IPS DF 6.9 (cell line): ENCODE measurements around the gene MRC1.

Experiments used
- DNase-seq: peaks from one replicate; pipeline ENCODE4 v3.0.0-alpha.2; 2013; ENCODE audit warnings: low read depth, low spot score
- H3K27ac ChIP-seq: one replicate; pipeline ENCODE4 v1.5.1; 2013; ENCODE audit warnings: low read length, control low read depth
- H3K27me3 ChIP-seq: 2 replicates; pipeline ENCODE4 v1.6.1; 2013; ENCODE audit warnings: mild to moderate bottlenecking, low read length; ENCODE audit not compliant: control insufficient read depth, insufficient read depth
- H3K36me3 ChIP-seq: 2 replicates; pipeline ENCODE4 v1.6.1; 2013; ENCODE audit warnings: low read length; ENCODE audit not compliant: control insufficient read depth, insufficient read depth
- H3K4me1 ChIP-seq: 2 replicates; pipeline ENCODE4 v1.6.1; 2013; ENCODE audit warnings: low read length; ENCODE audit not compliant: control insufficient read depth, insufficient read depth
- H3K4me3 ChIP-seq: 2 replicates; pipeline ENCODE4 v1.5.1; 2013; ENCODE audit warnings: mild to moderate bottlenecking, low read length
- H3K9me3 ChIP-seq: 2 replicates; pipeline ENCODE4 v1.6.1; 2013; ENCODE audit warnings: low read length, inconsistent platforms; ENCODE audit not compliant: control insufficient read depth, insufficient read depth
- WGBS: extraction: QIAGEN DNeasy Blood & Tissue Kit; methylation state at CpG from one replicate; pipeline ENCODE4 v1.1.7; 2013; ENCODE audit warnings: mixed read lengths, missing lambda C conversion rate; ENCODE audit not compliant: insufficient read length, insufficient coverage; 5-methylcytosine and 5-hydroxymethylcytosine counted together

MRC1 gene

DNA sequence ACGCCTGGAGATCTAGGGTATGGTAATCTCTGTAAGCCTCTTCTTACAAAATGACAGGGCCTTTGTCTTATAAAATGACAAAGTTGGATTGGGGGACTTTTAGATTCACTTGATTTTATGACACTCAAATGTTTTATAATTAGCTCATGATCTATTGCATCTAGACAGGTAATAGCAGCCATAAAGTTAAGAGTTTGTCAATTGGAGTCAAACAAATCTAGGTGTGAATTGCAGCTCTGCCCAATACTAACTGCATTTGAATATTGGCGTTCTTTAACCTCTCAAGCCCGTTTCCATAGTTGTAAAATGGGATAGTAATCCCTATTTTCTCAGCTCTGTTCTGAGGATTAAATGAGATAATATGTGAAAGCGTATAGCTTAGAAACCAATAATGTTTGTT is 14.1 kb upstream of the MRC1 start:
- no peaks in the 10 kb centered on the region for H3K36me3 ChIP-seq
- H3K27me3 ChIP-seq = no peaks in the 10 kb centered on the region
- no peaks in the 10 kb centered on the region for H3K9me3 ChIP-seq
- no peak for DNase-seq
- no peak overlapping the region for H3K4me3 ChIP-seq
- no peak overlapping the region for H3K27ac ChIP-seq
- H3K4me1 ChIP-seq = no peaks in the 10 kb centered on the region
- WGBS = no CpG with 5 or more reads among the region's 4 CpGs

DNA sequence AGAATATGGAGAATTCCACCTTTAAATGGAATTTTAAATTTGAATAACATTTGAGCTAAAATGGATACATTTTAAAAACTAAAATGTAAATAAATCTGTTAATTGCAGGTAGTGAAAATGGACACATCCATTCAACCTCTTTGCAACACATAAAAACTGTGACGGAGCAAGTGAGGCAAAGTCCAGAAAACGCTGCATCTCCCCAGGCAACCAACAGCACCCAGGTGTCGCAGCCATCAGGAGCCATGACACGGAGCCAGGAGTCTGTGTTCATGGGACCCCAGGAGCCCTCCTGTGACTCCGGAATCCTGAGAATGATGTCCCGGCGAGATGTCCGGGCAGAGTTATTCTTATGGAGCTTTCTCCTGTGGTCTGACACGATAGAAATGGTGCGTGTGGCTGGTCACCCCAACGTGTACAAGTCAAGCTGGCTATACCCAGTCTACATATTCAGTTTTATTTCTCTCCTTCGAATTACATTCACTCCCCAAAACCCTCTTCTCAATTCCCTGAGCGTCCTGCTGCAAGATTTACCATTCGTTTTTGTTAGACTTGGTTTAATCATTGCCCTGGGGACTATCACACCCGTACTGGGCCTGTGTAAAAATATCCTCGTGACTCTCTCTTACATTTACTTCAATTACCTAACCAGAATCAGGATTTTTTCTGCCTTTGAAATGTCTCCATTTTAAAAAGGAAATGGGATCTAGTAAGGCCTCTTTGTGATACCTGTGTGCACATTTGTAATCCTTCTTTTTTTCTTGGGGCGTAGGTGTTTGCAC is 13.1 kb upstream of the MRC1 start:
- Histone ChIP-seq H3K4me3 (no peak overlapping the region), H3K36me3 (no peaks in the 10 kb centered on the region), H3K27ac (no peak overlapping the region), H3K4me1 (no peaks in the 10 kb centered on the region), H3K9me3 (no peaks in the 10 kb centered on the region), H3K27me3 (no peaks in the 10 kb centered on the region)
- no peak for DNase-seq
- WGBS = 100% methylated on average over 3 of the region's 17 CpGs

DNA sequence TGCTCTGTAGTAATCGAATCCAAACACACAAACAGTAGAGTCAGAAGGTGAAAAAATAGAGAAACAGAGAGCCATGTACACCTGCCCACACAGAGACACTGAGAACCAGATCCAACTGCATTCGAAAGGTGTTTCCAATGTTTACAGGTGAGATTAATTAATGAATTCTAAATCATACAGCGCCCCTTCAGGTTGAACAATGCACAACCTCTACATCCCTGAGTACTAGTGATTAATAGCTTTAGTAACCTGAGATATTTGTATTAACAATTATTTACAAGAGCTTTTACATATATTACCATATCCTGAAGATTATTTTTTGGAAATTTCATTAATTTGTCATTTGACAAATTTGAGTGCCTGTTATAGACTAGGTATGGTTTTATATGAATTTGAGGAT is 7.6 kb upstream of the MRC1 start:
- Histone ChIP-seq H3K4me1 (no peaks in the 10 kb centered on the region), H3K9me3 (no peaks in the 10 kb centered on the region), H3K36me3 (no peaks in the 10 kb centered on the region), H3K27ac (no peak overlapping the region), H3K4me3 (no peak overlapping the region), H3K27me3 (no peaks in the 10 kb centered on the region)
- no peak for DNase-seq
- WGBS = no CpG with 5 or more reads among the region's 3 CpGs

DNA sequence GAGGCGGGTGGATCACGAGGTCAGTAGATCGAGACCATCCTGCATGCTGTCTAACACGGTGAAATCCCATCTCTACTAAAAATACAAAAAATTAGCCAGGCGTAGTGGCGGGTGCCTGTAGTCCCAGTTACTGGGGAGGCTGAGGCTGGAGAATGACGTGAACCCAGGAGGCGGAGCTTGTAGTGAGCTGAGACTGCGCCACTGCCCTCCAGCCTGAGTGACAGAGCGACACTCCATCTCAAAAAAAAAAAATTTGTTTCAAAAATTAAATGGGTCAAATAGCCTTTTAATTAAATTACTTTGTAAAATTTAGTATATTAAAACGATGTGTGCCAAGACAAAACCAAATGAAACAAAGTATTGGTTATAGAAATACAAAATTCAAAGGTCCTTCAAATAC is 6.8 kb upstream of the MRC1 start:
- Histone ChIP-seq H3K4me1 (no peaks in the 10 kb centered on the region), H3K4me3 (no peak overlapping the region), H3K27me3 (no peaks in the 10 kb centered on the region), H3K9me3 (no peaks in the 10 kb centered on the region), H3K36me3 (no peaks in the 10 kb centered on the region), H3K27ac (no peak overlapping the region)
- no CpG with 5 or more reads among the region's 11 CpGs for WGBS
- no peak for DNase-seq

DNA sequence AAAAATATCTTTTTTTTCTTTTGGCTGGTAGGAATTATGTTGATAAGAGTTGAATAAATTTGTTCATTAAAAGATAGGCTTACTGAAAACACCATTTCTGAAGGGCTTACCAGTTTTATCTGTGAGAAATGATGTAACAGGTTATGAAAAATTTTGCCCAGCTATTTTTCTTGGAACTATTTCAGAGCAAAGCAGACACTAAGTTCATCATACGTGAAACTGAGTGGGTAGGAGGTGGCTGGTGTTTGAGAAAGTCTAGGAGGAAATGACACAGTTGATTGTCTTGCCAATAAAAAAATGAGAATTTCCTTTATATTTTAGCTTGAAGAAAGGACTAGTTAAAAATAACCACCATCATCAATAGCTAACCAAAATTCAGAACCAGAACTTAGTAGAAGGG is 6.2 kb upstream of the MRC1 start:
- Histone ChIP-seq H3K27ac (no peak overlapping the region), H3K27me3 (no peaks in the 10 kb centered on the region), H3K4me3 (no peak overlapping the region), H3K9me3 (no peaks in the 10 kb centered on the region), H3K4me1 (no peaks in the 10 kb centered on the region), H3K36me3 (no peaks in the 10 kb centered on the region)
- DNase-seq = no peak
- no CpG with 5 or more reads among the region's 1 CpG for WGBS

DNA sequence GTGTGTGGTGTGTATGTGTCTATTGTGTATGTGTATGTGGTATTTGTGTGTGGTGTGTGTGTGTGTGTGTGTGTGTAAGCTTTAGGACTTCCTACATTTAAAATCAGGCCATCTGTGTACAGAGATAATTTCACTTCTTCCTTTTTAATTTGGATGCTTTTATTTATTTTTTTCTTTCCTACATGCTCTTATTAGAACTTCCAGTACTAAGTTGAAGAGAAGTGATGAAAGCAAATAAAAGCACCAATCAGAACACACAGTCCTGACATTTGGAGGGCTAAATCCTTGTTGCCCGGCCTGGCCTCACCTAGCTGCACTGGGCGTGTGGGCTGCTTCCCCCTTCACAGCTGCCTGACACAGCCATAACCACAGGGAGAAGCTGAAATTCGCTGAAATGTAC is 3.8 kb upstream of the MRC1 start:
- no peak for DNase-seq
- Histone ChIP-seq H3K36me3 (no peaks in the 10 kb centered on the region), H3K27ac (no peak overlapping the region), H3K4me3 (no peak overlapping the region), H3K27me3 (no peaks in the 10 kb centered on the region), H3K4me1 (no peaks in the 10 kb centered on the region), H3K9me3 (no peaks in the 10 kb centered on the region)
- no CpG with 5 or more reads among the region's 3 CpGs for WGBS

DNA sequence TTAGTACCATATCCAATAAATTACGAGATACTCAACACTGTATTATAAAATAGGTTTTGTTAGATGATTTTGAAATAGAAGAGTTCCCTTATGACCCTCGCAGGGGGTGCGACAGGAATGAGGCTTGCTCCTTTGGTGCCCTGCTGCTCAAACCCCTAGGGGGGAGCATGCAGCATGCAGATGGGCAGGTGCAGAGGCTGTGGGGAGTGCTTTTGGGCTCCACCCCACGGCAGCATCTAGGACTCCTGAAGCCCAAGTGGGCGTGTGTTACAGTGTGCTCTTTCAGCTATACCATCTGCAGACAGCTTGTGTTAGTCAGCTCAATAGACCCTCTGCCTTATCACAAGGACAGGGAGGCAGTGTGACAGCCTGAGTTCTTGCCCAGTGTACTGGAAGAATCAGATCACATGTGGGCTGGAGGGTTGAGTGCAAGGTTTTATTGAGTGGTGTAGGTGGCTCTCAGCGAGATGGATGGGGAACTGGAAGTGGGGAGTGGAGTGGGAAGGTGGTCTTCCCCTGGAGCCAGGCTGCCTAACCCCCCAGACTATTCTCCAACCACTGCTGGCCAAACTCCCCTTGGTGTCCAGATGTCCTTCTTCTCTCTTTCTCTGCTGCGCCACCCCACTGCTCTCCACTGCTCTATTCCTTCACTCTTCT is 3.1 kb upstream of the MRC1 start:
- DNase-seq = no peak
- Histone ChIP-seq H3K4me1 (no peaks in the 10 kb centered on the region), H3K27ac (no peak overlapping the region), H3K4me3 (no peak overlapping the region), H3K36me3 (no peaks in the 10 kb centered on the region), H3K9me3 (no peaks in the 10 kb centered on the region), H3K27me3 (no peaks in the 10 kb centered on the region)
- no CpG with 5 or more reads among the region's 7 CpGs for WGBS

DNA sequence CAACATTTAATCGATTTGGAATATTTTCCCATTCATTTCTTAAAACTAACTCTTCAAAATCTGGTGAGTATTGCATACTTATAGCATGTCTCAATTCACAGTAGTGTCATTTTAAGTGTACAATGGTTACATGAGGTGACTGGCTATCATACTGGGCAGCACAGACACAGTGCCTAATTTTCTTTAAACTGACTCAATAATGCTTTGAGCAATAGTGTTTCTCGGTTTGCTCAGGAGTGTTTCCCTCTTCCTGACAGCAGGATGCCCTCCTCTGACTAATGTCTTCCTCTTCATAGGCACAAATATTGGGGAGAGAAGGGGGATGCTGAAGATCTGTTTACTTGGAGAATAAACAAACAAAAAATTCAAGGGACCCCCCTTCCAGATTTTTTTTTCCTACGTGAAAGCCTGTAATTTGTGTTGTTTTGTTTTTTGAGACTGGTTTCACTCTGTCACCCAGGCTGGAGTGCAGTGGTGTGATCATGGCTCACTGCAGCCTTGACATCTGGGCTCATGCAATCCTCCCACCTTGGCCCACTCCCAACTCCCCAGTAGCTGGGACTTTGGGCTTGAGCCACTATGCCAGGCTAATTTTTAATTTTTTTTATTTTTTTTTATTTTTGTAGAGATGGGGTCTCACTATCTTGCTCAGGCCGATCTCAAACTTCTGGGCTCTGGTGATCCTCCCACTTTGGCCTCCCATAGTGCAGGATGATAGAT is 2.2 kb downstream of the MRC1 start:
- no peaks in the 10 kb centered on the region for H3K27me3 ChIP-seq
- H3K9me3 ChIP-seq = no peaks in the 10 kb centered on the region
- no peak overlapping the region for H3K27ac ChIP-seq
- WGBS = 100% methylated on average over 1 of the region's 4 CpGs
- no peaks in the 10 kb centered on the region for H3K36me3 ChIP-seq
- no peaks in the 10 kb centered on the region for H3K4me1 ChIP-seq
- no peak overlapping the region for H3K4me3 ChIP-seq
- DNase-seq = no peak

DNA sequence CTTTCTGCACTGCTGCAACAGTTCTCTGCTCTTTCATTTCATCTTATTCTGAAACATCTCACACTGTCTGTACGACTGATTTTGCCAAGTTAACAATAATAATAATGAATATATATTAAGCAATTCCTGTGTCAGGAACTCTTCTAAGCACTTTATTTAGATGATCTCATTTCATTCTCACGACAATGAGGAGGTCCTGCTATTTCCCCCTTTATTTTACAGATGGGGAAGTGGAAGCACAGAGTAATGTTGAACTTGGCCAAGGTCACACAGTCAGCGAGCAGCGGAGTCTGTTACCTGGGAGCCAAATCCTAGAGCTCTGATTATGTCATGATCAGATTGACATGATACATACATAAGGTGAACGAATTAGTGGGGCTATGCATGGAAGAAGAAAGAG is 5.8 kb downstream of the MRC1 start:
- no peaks in the 10 kb centered on the region for H3K36me3 ChIP-seq
- no CpG with 5 or more reads among the region's 5 CpGs for WGBS
- no peak for DNase-seq
- no peaks in the 10 kb centered on the region for H3K4me1 ChIP-seq
- no peak overlapping the region for H3K4me3 ChIP-seq
- no peak overlapping the region for H3K27ac ChIP-seq
- H3K27me3 ChIP-seq = no peaks in the 10 kb centered on the region
- H3K9me3 ChIP-seq = no peaks in the 10 kb centered on the region

DNA sequence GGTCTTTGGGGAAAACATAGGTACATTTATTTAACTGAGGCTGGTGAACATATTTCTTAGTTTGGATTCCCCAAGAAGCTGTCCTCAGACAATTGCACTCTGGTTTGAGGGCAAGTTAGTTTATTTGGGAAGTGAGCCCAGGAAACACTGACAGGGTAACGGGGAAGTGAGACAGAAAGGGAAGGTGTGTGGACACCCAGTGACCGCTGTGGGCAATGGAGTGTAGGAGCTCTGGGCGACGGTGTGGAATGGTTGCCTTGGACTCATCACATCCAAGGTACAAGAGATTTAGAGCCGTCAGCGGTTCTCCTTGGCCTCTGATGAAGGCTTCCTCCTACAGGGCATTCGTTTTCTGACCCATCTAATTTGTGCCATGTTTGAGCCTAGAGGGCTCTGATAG is 7.1 kb downstream of the MRC1 start:
- WGBS = no CpG with 5 or more reads among the region's 7 CpGs
- no peak overlapping the region for H3K4me3 ChIP-seq
- H3K27me3 ChIP-seq = no peaks in the 10 kb centered on the region
- no peak overlapping the region for H3K27ac ChIP-seq
- no peaks in the 10 kb centered on the region for H3K36me3 ChIP-seq
- DNase-seq = no peak
- H3K4me1 ChIP-seq = no peaks in the 10 kb centered on the region
- no peaks in the 10 kb centered on the region for H3K9me3 ChIP-seq
